HG03060 (cell line): Measurements from ENCODE around the gene ADAMTS16.

Source experiments
- ATAC-seq: cut with Tn5 transposase; IDR thresholded peaks from one replicate; pipeline ENCODE4 v1.9.1; 2021; ENCODE audit warnings: low read depth, moderate number of reproducible peaks; ENCODE audit not compliant: unreplicated experiment

ADAMTS16 gene

DNA sequence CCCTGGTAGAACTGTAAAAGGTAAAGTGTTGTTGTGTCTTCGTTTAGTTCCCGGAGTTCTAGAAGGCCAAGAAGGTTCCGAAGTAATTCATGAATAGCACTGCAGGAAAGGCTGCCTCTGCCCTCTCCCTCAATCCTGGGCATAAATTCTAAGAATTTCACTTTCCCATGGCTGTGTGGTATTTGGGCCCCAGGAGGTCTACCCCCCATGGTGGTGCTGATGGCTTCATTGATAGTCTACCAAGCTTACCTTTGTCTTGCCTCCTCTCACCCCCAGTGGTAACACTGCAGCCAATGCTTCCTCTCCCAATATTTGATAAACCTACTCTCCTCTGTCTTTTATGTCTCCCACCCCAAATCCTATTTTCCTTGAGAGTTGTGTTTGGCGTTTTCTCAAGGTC is 39.5 kb downstream of the ADAMTS16 start:
- ATAC-seq: no peak

- no peak for ATAC-seq
These were observed 41.7 kb downstream of the ADAMTS16 start for GRCh38 chr5:5181650-5182324.

GRCh38 chr5:5182508-5183188 is 42.5 kb downstream of the ADAMTS16 start:
- no peak for ATAC-seq

- no peak for ATAC-seq
These were observed 43.1 kb downstream of the ADAMTS16 start for GRCh38 chr5:5183189-5183699.

GRCh38 chr5:5183933-5184332 is 43.8 kb downstream of the ADAMTS16 start:
- no peak for ATAC-seq

- no peak for ATAC-seq
These were observed 48.4 kb downstream of the ADAMTS16 start for GRCh38 chr5:5188376-5189050.

DNA sequence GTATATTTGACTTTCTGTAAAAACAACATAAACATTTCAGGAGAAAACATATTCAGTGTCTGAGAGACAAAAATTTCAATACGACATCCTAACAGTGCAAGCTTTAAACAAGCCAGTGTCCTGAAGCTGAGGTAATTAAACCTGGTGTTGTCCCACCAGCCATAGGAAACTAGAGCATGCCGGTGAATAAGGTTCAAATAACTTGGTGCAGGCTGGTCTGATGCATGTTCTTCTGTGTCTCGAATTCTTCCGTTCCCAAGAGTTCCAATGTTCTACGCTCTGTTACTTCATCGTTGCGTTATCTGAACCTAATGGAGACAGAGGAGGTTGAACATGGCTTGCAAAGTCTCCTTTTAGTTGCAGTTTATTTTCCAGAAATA is 48.9 kb downstream of the ADAMTS16 start:
- ATAC-seq: no peak

DNA sequence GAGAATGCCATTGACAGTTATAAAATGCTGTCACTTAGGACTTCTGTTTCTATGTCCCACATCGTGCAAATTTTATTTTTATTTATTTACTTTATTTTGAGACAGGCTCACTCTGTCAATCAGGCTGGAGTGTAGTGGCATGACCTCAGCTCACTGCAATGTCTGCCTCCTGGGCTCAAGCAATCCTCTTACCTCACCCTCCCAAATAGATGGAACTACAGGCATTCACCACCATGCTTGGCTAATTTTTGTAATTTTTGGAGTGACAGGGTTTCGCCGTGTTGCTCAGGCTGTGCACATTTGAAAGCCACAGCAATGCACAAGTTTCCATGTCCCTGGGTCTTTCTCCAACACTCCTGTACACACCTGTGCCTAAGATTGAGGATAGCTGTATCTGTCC is 51.8 kb downstream of the ADAMTS16 start:
- no peak for ATAC-seq

DNA sequence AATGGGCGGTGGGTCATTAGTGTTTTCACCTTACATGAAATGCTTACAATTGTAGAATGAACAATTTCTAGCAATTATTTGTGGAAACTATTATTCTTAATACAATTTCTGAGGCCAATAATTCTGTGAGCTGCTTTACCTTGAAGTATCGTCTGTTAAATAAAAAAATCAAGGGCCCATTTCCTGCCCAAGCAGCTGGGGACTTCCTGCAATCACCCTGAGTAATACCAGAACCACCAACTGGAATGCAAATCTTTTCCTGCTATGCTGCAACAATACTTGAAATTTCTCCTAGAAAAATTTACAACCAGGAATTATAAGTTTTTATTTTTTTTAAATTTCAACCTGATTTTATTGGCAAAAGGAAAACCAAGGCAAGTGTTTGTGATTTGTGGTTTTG is 52.6 kb downstream of the ADAMTS16 start:
- no peak for ATAC-seq

GRCh38 chr5:5195128-5195918 is 55.2 kb downstream of the ADAMTS16 start:
- ATAC-seq: no peak

- no peak for ATAC-seq
These were observed 58.0 kb downstream of the ADAMTS16 start for GRCh38 chr5:5198135-5198534.

DNA sequence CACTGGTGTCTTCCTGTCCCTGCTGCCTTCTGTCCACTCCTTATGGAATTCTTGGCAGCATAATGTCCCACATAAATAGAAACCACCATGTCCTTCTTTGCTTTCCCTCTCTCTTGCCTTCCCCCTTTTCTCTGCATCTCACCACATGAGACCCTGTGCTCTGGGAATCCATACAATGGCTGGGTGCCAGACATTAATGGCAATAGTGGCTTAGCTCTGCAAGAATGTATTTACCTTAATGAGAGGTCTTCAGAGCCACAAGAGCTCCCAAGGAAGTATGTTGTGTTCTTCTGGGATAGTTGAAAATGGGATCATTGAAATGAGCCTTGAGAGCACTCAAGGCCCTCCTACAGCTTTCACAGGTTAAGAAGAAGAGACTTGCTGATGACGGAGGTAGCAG is 58.7 kb downstream of the ADAMTS16 start:
- no peak for ATAC-seq

GRCh38 chr5:5199495-5199894 is 59.4 kb downstream of the ADAMTS16 start:
- ATAC-seq: no peak

- no peak for ATAC-seq
These were observed 60.0 kb downstream of the ADAMTS16 start for GRCh38 chr5:5200133-5200532.

GRCh38 chr5:5202321-5202720 is 62.2 kb downstream of the ADAMTS16 start:
- ATAC-seq: no peak

DNA sequence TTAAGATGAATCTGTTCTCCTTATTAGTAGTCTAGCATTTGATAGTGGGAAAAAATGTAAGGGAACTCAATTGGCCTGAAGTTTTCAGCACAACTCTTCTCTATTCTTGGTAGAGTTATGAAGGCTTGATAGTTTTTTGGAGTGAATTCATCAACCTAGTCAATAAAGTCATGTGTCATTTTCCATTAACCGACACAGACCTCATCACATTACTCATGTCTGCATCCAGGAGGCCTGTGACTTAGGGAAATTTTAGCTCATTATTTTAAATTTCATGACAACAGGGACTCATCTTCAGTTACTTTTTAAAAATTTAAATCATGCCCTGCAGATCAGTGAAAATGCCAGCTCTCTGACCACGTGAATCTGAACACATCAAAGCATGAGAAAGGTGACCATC is 63.3 kb downstream of the ADAMTS16 start:
- ATAC-seq: no peak

- ATAC-seq: no peak
These were observed 67.7 kb downstream of the ADAMTS16 start for GRCh38 chr5:5207828-5208227.

DNA sequence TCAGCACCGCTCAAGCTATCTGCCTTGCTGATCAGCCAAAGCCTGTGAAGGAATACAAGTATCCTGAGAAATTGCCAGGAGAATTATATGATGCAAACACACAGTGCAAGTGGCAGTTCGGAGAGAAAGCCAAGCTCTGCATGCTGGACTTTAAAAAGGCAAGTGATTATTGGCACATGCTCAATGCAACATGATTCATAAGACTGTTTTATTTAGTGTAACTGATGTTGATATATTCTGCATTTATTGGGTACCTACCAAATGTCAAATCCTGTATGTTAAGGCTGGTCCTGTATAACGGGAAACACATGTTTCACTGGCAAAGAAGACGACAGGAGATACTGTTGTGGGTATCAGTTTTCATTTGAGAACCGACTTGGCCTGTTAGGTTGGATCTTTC is 69.0 kb downstream of the ADAMTS16 start:
- ATAC-seq: no peak

DNA sequence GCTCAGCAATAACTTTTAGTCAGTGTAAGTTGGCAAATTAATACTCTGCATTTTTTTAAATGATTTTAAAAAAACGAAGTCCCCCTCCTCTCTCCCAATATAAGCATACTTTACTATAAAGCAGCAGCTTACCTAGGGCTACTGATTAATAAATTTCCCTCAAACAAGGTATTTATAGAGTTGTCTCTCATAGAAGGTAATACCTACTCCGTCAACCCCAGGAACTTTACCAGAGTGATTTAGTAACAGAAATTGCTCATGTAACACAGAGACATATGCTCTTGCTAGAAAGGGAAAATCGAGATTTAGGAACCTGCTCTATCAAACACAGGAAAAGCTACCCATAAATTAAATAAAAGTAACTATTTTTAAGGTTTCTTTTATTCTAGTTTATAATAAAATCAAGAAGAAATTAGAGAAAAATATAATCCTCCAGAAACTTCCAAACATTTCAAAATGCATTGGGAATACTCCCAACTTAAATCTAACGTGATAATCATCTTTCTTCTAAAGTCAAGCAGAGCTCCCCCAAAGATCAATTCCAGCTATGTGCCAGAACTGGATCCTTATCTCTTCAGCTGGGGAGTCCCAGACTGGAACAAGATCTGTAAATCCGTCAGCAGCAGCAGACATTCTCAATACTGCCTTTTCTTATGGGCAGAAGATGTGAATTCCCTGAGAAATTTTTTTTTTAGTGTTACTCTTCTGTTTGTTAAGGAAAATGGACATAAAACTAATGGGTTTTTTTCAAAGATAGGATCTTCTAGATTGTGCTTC is 69.6 kb downstream of the ADAMTS16 start:
- ATAC-seq: no peak

- no peak for ATAC-seq
These were observed 77.2 kb downstream of the ADAMTS16 start for GRCh38 chr5:5217371-5217770.
